HG02885 (cell line): ENCODE measurements around the gene NR1I3.
A peak's percentile ranks its signal among the peaks of the same experiment; 100 is the strongest.

Experiments used
- ATAC-seq: cut with Tn5 transposase; IDR thresholded peaks from one replicate; pipeline ENCODE4 v1.9.1; 2021; ENCODE audit warnings: mild to moderate bottlenecking; ENCODE audit not compliant: unreplicated experiment, poor library complexity

NR1I3 gene

DNA sequence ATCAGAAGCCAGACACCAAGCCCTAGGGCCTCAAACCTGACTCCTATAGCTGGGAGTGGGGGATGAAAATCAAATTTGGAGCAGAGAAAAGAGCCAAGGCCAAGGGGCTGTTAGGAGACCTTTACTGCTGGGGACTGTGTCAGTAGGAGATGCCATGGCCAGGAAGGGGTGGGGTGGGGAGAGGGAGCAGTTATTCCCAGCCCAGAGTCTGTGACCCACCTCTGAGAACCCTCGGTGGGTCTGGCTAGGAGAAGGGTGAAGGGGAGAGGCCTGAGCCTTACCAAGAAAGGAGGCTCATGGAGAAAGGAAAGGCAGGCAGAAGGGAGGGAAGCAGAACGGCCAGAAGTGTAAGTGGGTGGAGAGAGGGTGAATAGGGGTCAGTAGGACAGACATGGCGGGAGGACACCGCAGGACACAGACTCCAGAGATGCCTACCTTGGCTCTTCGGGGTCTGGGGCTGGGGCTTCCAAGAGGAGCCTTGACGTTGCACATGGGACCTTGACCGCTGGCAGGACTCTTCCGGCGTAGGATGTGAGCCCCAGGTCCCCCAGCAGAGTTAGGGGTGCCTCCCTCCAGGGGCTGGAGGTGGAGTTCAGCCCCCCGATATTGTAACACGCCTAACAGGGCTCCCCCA, 40.3 kb downstream of the NR1I3 start:
- no peak for ATAC-seq

DNA sequence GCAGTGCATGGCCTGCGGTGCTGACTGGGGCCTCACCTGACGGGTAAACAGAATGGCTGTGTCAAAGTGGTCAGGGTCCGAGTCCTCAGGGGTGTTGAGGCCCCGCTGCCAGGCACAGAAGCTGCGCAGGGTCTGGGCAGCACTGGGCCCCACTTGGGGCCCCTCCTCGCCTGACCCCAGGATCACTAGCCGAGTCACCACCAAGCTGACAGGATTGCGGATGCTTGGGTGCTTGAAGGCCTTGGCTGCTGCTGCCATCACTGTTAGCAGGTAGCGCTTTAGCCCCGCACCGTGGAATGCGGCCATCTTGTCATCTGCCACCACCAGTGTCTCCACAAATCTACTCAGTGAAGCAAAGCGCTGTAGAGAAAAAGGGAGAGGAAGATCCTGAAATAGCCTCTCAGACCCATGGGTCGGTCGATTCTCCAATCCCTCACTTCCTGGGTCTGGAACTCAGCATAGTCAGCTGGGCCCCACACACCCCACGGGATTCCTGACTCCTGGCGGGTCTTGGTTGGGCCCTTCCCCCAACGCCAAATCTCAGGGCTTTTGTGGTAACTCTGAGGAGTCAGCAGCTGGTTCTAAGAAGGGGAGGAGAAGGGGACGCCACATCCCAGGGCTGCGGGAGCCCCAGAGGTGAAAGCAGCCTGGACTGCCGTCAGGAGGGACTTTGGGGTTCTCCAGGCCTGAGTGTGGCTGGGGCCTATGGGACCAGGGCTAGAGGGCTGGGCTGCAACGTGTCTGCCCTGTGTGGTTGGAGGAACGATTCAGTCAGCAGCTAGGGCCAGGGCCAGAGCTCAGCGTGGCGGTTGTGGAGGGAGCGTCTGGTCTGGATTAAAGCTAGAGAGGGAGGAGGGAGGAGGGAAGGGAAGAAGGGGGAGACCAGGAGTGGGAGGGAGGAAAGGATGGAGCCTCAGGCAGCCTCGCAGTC, 41.2 kb downstream of the NR1I3 start:
- no peak for ATAC-seq

DNA sequence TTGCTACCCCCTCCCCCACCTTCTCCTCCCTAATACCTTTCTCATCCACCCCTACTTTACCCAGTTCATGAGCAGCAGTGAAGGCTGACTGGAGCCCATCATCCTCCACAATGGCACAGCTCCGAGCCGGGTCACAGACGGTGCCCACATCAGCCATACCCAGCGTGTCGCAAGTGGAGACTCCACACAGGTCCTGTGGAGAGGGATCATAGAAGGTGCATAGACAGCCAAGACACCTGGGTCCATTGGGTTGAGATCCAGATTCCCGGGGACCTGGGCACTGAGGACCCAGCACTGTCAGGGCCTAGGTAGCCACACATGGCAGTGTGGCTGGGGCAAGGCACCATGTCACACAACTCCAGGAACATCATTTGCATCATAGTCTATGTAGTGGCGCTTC, 41.9 kb downstream of the NR1I3 start:
- no peak for ATAC-seq

DNA sequence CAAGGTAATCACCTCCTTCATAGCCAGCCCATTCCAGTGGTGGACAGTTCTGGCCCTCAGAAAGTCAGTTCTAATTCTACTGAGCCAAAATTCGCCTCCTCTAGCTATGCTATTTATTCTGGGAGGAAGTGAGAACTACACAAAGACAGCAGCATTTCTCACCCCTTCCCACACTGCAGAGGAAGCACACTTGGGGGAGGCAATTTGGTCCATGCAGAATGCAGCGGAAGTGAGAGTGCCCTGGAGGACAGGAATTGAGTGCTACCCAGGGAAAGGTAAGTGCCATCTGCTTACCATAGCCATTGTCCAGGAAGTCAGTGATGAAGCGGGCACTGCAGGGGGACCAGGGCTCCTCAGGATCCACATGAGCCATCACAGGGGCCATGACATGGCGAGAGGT, 42.8 kb downstream of the NR1I3 start:
- ATAC-seq, result peak; percentile 57

DNA sequence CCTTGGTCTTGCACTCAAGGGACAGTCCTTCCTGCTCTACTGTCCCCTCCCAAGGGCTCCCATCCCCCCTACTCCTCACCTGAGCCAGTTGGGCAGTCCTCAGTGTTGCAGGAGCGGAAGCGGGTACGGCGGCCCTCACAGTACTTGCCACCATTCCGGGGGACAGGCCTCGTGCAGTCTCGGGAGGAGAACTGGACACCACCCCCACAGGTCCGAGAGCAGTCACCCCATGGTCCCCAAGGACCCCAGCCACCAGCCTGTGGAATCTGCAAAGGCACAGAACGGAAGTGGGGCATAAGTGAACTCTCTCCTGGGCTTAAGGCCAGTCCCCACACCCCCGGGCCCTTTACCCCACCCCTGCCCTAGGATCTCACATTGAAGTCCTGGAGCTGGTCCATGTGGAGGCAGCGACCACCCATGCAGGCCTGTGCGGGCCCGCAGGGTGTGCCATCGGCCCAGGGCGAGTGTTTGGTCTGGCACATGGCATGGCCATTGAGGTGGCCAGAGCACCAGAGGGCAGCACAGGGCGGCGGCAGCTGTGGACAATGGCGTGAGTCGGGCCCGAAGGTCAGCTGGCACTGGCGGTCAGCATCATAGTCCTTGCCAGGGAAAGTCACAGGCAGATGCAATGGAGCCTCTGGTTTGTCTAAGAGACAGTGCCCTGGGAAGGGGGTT, 44.3 kb downstream of the NR1I3 start:
- ATAC-seq, result no peak

DNA sequence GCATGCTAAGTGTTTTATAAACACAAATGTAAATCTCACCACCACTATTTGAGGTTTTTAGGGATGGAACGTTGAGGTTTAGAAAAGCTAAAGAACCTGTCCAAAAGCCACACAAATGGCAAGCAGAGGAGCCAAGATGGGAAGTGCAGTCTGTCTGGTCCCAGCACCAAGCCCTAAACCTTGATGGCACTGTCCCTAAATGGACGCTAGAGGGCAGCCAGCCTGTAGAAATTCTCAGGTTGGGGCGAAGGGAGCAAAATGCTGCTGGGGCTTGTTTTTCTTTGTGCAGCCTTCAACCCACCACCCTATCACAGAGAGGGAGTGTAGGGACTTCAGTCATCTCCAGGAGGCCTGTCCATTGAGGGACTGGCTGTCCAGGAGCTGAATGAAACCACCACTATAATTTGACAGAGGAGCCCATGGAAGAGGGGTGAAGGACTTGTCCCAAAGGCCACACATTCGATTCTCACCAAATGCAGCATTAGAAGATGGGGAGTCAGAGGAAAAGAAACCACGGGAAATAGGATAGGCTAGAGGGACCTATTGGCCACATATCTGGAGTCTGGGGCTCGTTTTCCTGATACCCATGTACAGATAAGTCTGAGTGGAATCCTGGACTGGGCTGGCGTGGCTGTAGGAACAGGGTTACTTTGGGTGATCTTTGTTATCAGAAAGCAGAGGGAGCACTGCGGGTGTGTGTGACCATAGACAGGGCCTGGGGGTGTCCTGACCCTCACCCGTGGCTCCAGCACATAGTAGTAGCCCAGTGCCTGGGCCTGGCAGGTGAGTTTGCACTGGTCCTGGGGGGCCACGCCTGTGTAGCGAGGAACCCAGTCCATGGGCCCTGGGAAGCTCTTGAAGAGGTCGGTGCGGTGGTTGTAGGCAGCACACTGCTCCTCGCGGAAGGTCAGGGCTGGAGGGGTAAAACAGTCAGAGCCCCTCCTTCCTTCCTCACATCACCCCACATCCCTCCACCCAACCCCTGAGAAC, 45.2 kb downstream of the NR1I3 start:
- peak; percentile 62 for ATAC-seq

DNA sequence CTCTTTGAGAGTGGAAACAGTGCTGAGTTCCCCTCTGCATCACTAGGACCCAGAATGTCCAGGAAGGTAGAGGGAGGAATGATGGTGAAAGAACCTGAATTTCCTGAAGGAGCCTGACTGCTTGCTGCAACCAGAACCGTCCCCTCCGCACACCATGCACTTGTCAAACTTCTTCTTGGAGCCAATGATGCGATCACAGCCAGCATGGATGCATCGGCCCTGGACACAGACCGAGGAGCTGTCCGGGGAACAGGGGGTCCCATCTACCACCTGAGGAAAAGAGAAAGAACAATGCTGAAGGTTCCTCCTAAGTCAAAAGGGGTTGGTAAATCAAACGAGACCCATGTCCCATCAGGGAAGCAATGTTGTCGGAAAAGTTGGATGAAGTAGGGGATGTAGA, 46.0 kb downstream of the NR1I3 start:
- no peak for ATAC-seq

DNA sequence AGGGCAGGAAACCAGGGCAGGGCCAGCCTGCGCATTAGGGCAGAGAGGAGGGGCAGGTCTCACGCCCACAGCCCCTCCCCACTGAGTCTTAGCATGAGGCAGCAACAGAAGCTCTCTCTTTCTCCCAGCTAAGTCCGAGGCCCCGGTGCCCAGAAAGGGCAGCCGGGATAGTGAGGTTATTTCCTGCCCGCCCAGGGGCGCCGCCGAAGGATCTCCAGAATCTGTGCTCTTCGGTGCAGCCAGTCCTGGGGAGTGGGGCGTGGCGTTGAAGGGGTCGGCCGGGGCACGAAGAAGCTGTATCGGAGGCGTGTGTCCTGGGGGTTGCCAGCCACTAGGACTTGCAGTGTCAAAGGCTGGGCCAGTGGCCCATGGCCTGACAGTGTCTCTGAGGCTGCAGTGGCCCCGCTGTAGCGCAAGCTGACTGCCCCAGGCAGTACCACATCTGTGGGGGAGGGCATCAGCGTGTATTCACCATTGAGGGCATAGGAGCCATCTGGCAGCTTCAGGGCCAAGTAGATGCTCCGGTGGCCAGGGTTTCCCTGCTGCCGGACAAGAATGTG, 47.0 kb downstream of the NR1I3 start:
- no peak for ATAC-seq

DNA sequence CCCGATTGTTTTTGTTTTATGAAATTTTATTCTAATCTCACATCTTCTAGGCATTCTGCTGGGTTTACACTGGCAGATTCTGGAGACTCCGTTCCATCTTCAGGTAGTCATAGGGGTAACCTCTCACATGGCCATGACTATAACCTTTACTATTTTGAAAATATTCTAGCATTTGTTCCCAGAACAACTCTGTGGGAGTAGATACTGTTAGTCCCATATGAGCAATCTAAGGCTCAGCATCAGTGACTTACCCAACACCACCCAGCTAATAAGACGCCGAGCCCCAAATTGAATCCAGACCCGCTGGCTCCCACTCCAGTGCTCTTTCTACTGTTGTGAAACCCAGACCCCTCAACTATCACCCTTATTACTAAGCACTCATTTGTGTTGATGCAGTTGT, 49.0 kb downstream of the NR1I3 start:
- ATAC-seq, result no peak

DNA sequence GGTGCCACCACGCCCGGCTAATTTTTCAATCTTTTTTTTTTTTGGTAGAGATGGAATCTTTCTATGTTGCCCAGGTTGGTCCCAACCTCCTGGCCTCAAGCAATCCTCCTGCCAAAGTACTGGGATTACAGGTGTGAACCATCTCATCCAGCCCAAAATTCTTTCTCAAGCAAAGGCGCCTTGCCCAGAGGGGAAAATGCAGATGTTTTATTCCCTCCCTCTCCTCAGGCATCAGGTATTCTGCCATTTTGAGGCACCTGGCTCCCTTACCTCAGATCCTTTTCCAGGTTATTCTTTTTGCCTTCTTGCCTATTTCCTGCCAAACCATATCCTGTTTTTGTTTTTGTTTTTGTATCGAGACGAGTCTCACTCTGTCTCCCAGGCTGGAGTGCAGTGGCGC, 49.6 kb downstream of the NR1I3 start:
- ATAC-seq, result no peak

DNA sequence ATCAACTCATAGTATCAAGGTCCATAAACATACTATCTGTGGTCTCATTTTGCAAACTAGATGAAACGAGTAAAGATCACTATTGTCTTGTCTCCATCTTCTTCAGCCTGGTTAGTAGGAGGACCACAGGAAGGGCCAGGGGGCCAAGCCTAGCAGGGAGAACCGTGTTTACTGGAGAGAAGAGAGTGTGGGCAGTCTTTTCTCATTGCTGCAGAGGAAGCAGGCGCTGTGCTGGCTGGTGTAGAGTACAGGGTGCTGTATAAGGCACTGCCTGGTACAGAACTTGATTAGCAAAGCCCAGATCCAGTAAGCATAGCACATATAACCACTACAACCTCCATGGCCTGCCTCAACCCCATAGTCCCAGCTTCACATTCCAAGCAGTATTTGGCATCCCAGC, 50.7 kb downstream of the NR1I3 start:
- ATAC-seq, result no peak

DNA sequence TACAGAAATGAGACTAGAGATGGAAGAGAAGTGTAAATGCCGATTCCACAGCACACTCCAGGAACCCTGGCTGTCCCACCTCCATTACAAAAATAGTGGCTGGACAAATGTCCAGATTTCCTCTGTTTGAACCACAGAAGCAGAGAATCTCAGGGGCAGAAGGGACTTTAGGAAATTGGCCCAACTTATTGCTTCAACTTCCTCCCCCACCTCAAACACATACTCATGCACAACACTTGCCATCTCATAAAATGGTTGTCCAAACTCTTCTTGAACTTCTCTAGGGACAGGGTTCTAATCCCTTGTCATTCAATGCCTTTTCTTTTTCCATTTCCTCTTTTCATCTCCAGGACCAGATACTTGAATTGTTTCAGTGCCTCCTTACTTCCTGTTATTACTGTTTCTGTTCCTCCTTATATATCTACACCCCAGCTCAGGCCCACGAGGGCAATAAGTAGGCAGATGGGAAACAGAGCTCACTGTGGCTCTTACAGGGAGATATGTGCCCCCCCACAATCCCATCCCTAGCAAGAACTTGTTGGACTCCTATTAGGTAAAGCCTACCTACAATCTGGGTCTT, 52.2 kb downstream of the NR1I3 start:
- peak; percentile 31 for ATAC-seq

DNA sequence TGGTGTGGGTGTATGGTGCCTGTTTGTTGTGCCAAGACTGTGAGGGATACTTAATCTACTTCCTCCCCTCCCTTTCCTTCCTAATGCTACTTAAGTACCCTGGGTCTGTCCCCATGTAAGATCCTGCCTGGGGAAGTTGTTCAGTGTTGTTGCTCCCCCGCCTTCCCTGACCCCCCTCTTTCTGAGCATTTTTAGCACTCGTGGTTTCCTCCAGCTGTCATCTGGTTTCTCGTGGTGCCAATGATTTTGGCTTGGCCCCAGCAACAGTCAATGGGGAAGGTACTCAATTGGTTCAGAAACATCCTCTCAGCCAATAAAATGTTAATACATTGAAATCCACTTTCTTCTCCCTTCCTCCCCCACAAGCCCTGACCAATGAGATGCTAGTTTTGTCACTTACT, 52.7 kb downstream of the NR1I3 start:
- ATAC-seq, result peak; percentile 77

DNA sequence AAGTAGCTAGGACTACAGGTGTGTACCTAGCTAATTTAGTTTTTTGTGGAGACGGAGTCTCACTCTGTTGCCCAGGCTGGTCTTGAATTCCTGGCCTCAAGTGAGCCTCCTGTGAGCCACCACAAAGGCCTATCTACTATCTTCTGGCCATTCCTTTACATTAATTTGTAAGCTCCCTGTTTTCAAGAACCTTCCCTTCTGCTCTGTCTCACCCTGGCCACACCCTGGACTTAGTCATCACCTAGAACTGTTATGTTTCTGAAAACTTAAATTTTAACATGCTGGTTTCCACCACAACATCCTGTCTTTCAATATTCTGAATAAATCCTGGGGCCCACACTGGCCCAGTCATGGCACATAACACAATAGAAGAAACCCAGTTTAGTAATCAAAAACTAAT, 55.8 kb downstream of the NR1I3 start:
- peak; percentile 39 for ATAC-seq

DNA sequence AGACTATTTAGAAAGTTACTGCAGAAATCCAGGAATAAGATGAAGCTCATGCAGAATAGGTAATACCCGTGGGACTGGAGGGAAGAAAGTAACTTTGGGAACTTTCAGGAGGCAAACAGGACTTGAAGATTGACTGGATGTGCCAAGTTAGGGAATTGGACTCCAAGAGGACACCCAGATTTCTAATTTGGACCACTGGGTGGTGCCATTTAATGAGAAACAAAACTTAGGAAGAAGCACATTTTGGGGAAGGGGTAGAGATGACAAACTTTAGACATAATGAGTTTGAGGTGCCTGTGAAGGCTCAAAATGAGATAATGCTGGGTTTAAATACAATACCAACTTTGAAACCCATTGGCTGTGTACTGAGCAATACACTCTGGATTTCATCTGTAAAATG, 57.4 kb downstream of the NR1I3 start:
- no peak for ATAC-seq

DNA sequence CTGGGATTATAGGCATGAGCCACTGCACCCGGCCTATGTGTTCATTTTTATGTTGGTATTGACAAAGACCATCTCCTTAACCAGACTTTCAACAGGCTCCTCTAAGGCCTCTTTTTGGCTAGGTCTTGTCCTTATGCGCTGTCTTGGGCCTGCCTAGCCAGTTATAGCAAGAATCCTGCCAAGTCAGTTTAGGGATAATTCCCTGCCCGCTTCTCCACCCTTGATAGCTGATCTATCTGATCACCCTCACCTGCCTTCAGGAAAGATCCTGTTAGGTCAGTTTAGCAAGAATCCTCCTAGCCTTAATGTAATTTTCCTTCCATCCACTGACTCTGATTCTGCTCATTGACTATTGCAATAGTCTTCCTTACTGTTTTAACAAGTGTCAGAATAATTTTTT, 58.3 kb downstream of the NR1I3 start:
- ATAC-seq, result no peak
